ENCODE results near the gene LVRN.

LVRN gene

GRCh38 chr5:116071211-116071610, 108.9 kb downstream of the LVRN start:
- H3K4me3 ChIP-seq (ENCODE audit: low read depth, low read length): no peak overlapping the region
- TF ChIP-seq CTCF (IDR thresholded peaks at IDR 0.05; ENCODE audit: low read depth, low read length): no peak

GRCh38 chr5:116075191-116075831, 113.0 kb downstream of the LVRN start:
- no peak overlapping the region for H3K4me3 ChIP-seq (ENCODE audit: low read depth, low read length)
- no peak for TF ChIP-seq CTCF (IDR thresholded peaks at IDR 0.05; ENCODE audit: low read depth, low read length)

GRCh38 chr5:116076496-116076895, 114.2 kb downstream of the LVRN start:
- no peak overlapping the region for H3K4me3 ChIP-seq (ENCODE audit: low read depth, low read length)
- no peak for TF ChIP-seq CTCF (IDR thresholded peaks at IDR 0.05; ENCODE audit: low read depth, low read length)

All from WI38 (cell line).